Esophagus (tissue), 2 donors: ENCODE measurements around the gene PVALEF. TPM values are rescaled to one million over a fixed set of nuclear protein-coding genes. Genes with fewer than 3 reads are reported as not detected.

ENCODE experiments used
- H3K27ac ChIP-seq, 2 donors: one replicate each; pipeline ENCODE4 v1.5.1; 2013; ENCODE audit warnings: low read depth in 2 of 2, mild to moderate bottlenecking in 2 of 2, inconsistent platforms in 1 of 2, low read length in 1 of 2, moderate library complexity in 1 of 2
- H3K27me3 ChIP-seq, 2 donors: one replicate each; pipeline ENCODE4 v1.6.1; 2013; ENCODE audit warnings: low read length in 2 of 2, control low read depth in 1 of 2, mild to moderate bottlenecking in 1 of 2; ENCODE audit not compliant: insufficient read depth in 2 of 2, control insufficient read depth in 1 of 2
- H3K36me3 ChIP-seq, 2 donors: one replicate each; pipeline ENCODE4 v1.6.1; 2013; ENCODE audit warnings: low read length in 1 of 2; ENCODE audit not compliant: control insufficient read depth in 2 of 2, insufficient read depth in 2 of 2
- H3K4me1 ChIP-seq, 2 donors: one replicate each; pipeline ENCODE4 v1.6.1; 2013; ENCODE audit warnings: low read length in 1 of 2; ENCODE audit not compliant: control insufficient read depth in 2 of 2, insufficient read depth in 2 of 2
- H3K4me3 ChIP-seq, 2 donors: one replicate each; pipeline ENCODE4 v1.5.1; 2013; ENCODE audit warnings: low read length in 2 of 2, mild to moderate bottlenecking in 2 of 2, low read depth in 1 of 2, moderate library complexity in 1 of 2
- H3K9me3 ChIP-seq, 2 donors: one replicate each; pipeline ENCODE4 v1.6.1; 2013; ENCODE audit warnings: mild to moderate bottlenecking in 2 of 2, low read depth in 1 of 2, low read length in 1 of 2, moderate library complexity in 1 of 2; ENCODE audit not compliant: control insufficient read depth in 2 of 2, insufficient read depth in 1 of 2
- WGBS, 2 donors: extraction: QIAGEN DNeasy Blood & Tissue Kit; methylation state at CpG; one replicate each; pipeline ENCODE4 v1.1.7; 2013; 5-methylcytosine and 5-hydroxymethylcytosine counted together
- polyA plus RNA-seq, 2 donors: library from polyadenylated mRNA; stranded (reverse); fragments of 200-250 nt; gene quantifications; one replicate each; pipeline ENCODE4 v1.2.3, GENCODE V29; 2013
- donor health status: healthy with polysubstance abuse.
- donor health status: Bipolar disorder and iron deficiency.

PVALEF gene
- polyA plus RNA-seq, 2 donors, result not detected

GRCh38 chr17:81186203-81186602 lies 20.9 kb downstream of the PVALEF start:
- H3K4me1 ChIP-seq, result no peaks in the 10 kb centered on the region
- H3K9me3 ChIP-seq, result peaks cover 0 to 7% of the 10 kb centered on the region in 2 donors
- WGBS, 2 donors, result 71 to 78% methylated on average over 7 of the region's 7 CpGs
- H3K4me3 ChIP-seq, result no peak overlapping the region
- no peak overlapping the region for H3K27ac ChIP-seq
- H3K36me3 ChIP-seq, result peaks cover 0 to 5% of the 10 kb centered on the region in 2 donors
- peaks cover 0 to 8% of the 10 kb centered on the region in 2 donors for H3K27me3 ChIP-seq

- 93 to 96% methylated on average over 11 of the region's 11 CpGs for WGBS, 2 donors
- H3K27ac ChIP-seq, result no peak overlapping the region
- H3K27me3 ChIP-seq, result peaks cover 0 to 8% of the 10 kb centered on the region in 2 donors
- H3K9me3 ChIP-seq, result peaks cover 0 to 7% of the 10 kb centered on the region in 2 donors
- H3K4me3 ChIP-seq, result no peak overlapping the region
- peaks cover 0 to 5% of the 10 kb centered on the region in 2 donors for H3K36me3 ChIP-seq
- H3K4me1 ChIP-seq, result no peaks in the 10 kb centered on the region
These were observed 21.8 kb downstream of the PVALEF start for GRCh38 chr17:81187120-81187519.

GRCh38 chr17:81187586-81188490 lies 22.5 kb downstream of the PVALEF start:
- no peak overlapping the region for H3K4me3 ChIP-seq
- H3K27ac ChIP-seq, result no peak overlapping the region
- H3K4me1 ChIP-seq, result no peaks in the 10 kb centered on the region
- WGBS, 2 donors, result 86 to 89% methylated on average over 26 of the region's 26 CpGs
- H3K36me3 ChIP-seq, result peaks cover 0 to 5% of the 10 kb centered on the region in 2 donors
- H3K9me3 ChIP-seq, result peaks cover 0 to 7% of the 10 kb centered on the region in 2 donors
- peaks cover 0 to 8% of the 10 kb centered on the region in 2 donors for H3K27me3 ChIP-seq

- Histone ChIP-seq H3K36me3 (peaks cover 0 to 5% of the 10 kb centered on the region in 2 donors), H3K4me1 (no peaks in the 10 kb centered on the region), H3K9me3 (peaks cover 0 to 7% of the 10 kb centered on the region in 2 donors), H3K27me3 (peaks cover 0 to 6% of the 10 kb centered on the region in 2 donors), H3K4me3 (no peak overlapping the region), H3K27ac (no peak overlapping the region)
- 95 to 96% methylated on average over 11 to 12 of the region's 12 CpGs for WGBS, 2 donors
These were observed 23.2 kb downstream of the PVALEF start for GRCh38 chr17:81188491-81188840.

- Histone ChIP-seq H3K4me1 (no peaks in the 10 kb centered on the region), H3K4me3 (no peak overlapping the region), H3K9me3 (peaks cover 0 to 2% of the 10 kb centered on the region in 2 donors), H3K36me3 (peaks cover 0 to 5% of the 10 kb centered on the region in 2 donors), H3K27ac (no peak overlapping the region), H3K27me3 (peaks cover 0 to 6% of the 10 kb centered on the region in 2 donors)
- WGBS, 2 donors, result 89 to 98% methylated on average over 7 of the region's 7 CpGs
These were observed 23.7 kb downstream of the PVALEF start for GRCh38 chr17:81189016-81189415.

GRCh38 chr17:81189670-81190530 lies 24.6 kb downstream of the PVALEF start:
- Histone ChIP-seq H3K27me3 (no peaks in the 10 kb centered on the region), H3K36me3 (peaks cover 0 to 5% of the 10 kb centered on the region in 2 donors), H3K27ac (no peak overlapping the region), H3K4me3 (no peak overlapping the region), H3K9me3 (no peaks in the 10 kb centered on the region), H3K4me1 (no peaks in the 10 kb centered on the region)
- 82 to 86% methylated on average over 27 of the region's 27 CpGs for WGBS, 2 donors

GRCh38 chr17:81190591-81190990 lies 25.3 kb downstream of the PVALEF start:
- Histone ChIP-seq H3K4me3 (no peak overlapping the region), H3K9me3 (no peaks in the 10 kb centered on the region), H3K27me3 (no peaks in the 10 kb centered on the region), H3K27ac (no peak overlapping the region), H3K36me3 (peaks cover 0 to 8% of the 10 kb centered on the region in 2 donors), H3K4me1 (no peaks in the 10 kb centered on the region)
- 95% methylated on average over 28 of the region's 28 CpGs for WGBS, 2 donors

- Histone ChIP-seq H3K27me3 (no peaks in the 10 kb centered on the region), H3K4me1 (no peaks in the 10 kb centered on the region), H3K27ac (no peak overlapping the region), H3K4me3 (no peak overlapping the region), H3K9me3 (no peaks in the 10 kb centered on the region), H3K36me3 (peaks cover 0 to 10% of the 10 kb centered on the region in 2 donors)
- 92 to 93% methylated on average over 19 to 20 of the region's 20 CpGs for WGBS, 2 donors
These were observed 25.8 kb downstream of the PVALEF start for GRCh38 chr17:81191116-81191515.

GRCh38 chr17:81191646-81192045 lies 26.3 kb downstream of the PVALEF start:
- Histone ChIP-seq H3K9me3 (no peaks in the 10 kb centered on the region), H3K36me3 (peaks cover 0 to 10% of the 10 kb centered on the region in 2 donors), H3K27me3 (no peaks in the 10 kb centered on the region), H3K4me1 (no peaks in the 10 kb centered on the region), H3K4me3 (no peak overlapping the region), H3K27ac (no peak overlapping the region)
- WGBS, 2 donors, result 94% methylated on average over 14 of the region's 14 CpGs
